Right renal pelvis (tissue), 4 donors: ENCODE measurements around the gene C1orf232. TPM values are rescaled to one million over a fixed set of nuclear protein-coding genes. Genes with fewer than 3 reads are reported as not detected.

Experiments
- DNase-seq, 4 donors: peaks; one replicate each; pipeline ENCODE4 v3.0.0-alpha.2; 2013; ENCODE audit warnings: low read depth in 4 of 4, low spot score in 3 of 4, missing footprints in 1 of 4
- polyA plus RNA-seq, 4 donors: library from polyadenylated mRNA; unstranded; fragments of 120-200 nt; gene quantifications; one replicate each; pipeline ENCODE4 v1.2.1, GENCODE V29; 2013; ENCODE audit not compliant: insufficient read length in 4 of 4

The C1orf232 gene
- under 1 TPM in 1 of 4 donors, not detected in 3; 0.17 TPM for polyA plus RNA-seq

GRCh38 chr1:26168410-26169197 lies at the start of gene C1orf232:
TSS of gene C1orf232 (minus strand) at chr1:26168963. CDS start at chr1:26168499, 464 bp downstream.
- no peak for DNase-seq

GRCh38 chr1:26215246-26215645 lies 46.5 kb upstream of the C1orf232 start:
- no peak for DNase-seq

- DNase-seq = no peak
These were observed 44.7 kb upstream of the C1orf232 start for GRCh38 chr1:26213335-26213905.

- DNase-seq = no peak
These were observed 44.0 kb upstream of the C1orf232 start for GRCh38 chr1:26212726-26213125.

- no peak for DNase-seq
These were observed 41.5 kb upstream of the C1orf232 start for GRCh38 chr1:26210147-26210870.

GRCh38 chr1:26203642-26204318 lies 35.0 kb upstream of the C1orf232 start:
- DNase-seq = no peak

GRCh38 chr1:26200413-26200812 lies 31.6 kb upstream of the C1orf232 start:
- no peak for DNase-seq

GRCh38 chr1:26197813-26198212 lies 29.1 kb upstream of the C1orf232 start:
- DNase-seq = no peak

- no peak for DNase-seq
These were observed 28.5 kb upstream of the C1orf232 start for GRCh38 chr1:26197301-26197700.

GRCh38 chr1:26195805-26196204 lies 27.0 kb upstream of the C1orf232 start:
- DNase-seq = no peak

GRCh38 chr1:26191739-26192138 lies 23.0 kb upstream of the C1orf232 start:
- no peak for DNase-seq

GRCh38 chr1:26190373-26190987 lies 21.7 kb upstream of the C1orf232 start, which contains the start of gene CATSPER4:
TSS of gene CATSPER4 (plus strand) at chr1:26190602. CDS start at chr1:26190628, 26 bp downstream.
- no peak for DNase-seq

- DNase-seq = no peak
These were observed 21.1 kb upstream of the C1orf232 start for GRCh38 chr1:26189751-26190275.

GRCh38 chr1:26189331-26189730 lies 20.6 kb upstream of the C1orf232 start:
- no peak for DNase-seq

- DNase-seq = no peak
These were observed 19.7 kb upstream of the C1orf232 start for GRCh38 chr1:26188477-26188876.

- no peak for DNase-seq
These were observed 19.1 kb upstream of the C1orf232 start for GRCh38 chr1:26187882-26188281.

GRCh38 chr1:26184883-26185282 lies 16.1 kb upstream of the C1orf232 start:
- DNase-seq = no peak

GRCh38 chr1:26184086-26184485 lies 15.3 kb upstream of the C1orf232 start:
- DNase-seq = no peak

GRCh38 chr1:26182383-26182696 lies 13.6 kb upstream of the C1orf232 start:
- DNase-seq = no peak
